ENCODE data around the gene OR52M1. TPM values are rescaled to one million over a fixed set of nuclear protein-coding genes. Genes with fewer than 3 reads are reported as not detected.

OR52M1 gene
- total and polyA plus RNA-seq, 11 donors, result not detected

DNA sequence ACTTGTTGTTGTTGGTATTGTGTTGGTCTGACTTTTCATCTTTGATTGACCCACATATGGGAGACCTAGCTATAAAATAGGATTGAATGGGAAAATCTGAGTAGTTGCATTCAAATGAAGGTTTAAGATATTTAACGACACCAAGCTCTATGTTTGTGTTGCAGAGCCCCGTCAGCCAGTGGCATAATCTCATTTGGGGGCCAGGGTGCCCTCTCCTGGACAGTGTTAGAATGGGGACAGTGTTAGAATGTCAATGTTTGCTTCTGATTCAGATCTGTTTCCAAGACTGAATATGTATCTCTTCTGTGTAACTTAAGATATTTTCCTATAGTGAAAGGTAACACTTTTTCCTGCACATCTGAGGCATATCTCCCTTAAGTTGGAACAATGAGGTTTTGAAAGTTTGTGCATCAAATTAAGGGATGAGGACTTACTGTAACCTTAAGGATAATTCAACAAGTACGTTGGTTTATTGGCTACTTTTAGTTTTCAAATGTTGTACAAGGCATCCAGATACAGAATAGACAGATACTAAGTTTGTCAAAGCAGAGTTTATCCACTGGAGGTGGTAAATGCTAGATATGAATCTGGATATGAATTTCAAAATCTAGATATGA lies 5.3 kb upstream of the OR52M1 start:
- WGBS, 4 donors, result 21 to 28% (median 24%) methylated on average over 3 of the region's 3 CpGs
- Histone ChIP-seq H3K27ac (no peak overlapping the region), H3K4me1 (no peaks in the 10 kb centered on the region), H3K36me3 (no peaks in the 10 kb centered on the region), H3K9me3 (no peaks in the 10 kb centered on the region), H3K4me3 (no peak overlapping the region), H3K27me3 (peaks cover 0 to 8% (median 0%) of the 10 kb centered on the region in 9 donors)
- TF ChIP-seq, protein P1, sequence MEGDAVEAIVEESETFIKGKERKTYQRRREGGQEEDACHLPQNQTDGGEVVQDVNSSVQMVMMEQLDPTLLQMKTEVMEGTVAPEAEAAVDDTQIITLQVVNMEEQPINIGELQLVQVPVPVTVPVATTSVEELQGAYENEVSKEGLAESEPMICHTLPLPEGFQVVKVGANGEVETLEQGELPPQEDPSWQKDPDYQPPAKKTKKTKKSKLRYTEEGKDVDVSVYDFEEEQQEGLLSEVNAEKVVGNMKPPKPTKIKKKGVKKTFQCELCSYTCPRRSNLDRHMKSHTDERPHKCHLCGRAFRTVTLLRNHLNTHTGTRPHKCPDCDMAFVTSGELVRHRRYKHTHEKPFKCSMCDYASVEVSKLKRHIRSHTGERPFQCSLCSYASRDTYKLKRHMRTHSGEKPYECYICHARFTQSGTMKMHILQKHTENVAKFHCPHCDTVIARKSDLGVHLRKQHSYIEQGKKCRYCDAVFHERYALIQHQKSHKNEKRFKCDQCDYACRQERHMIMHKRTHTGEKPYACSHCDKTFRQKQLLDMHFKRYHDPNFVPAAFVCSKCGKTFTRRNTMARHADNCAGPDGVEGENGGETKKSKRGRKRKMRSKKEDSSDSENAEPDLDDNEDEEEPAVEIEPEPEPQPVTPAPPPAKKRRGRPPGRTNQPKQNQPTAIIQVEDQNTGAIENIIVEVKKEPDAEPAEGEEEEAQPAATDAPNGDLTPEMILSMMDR (IDR thresholded peaks at IDR 0.05), result peak; percentile 49 to 80 (median 67)
- no peak for TF ChIP-seq POLR2A (IDR thresholded peaks at IDR 0.05)
- intact Hi-C loops (cut with DNase I), result loop anchor here (1.0 to 5.0 kb wide), 6 partner anchors 46 to 357 kb away; no protein-coding TSS in a partner anchor
- ATAC-seq, result peak; percentile 47 to 81 (median 74)
- DNase-seq, result peak in 3 of 5 donors; percentile 22 to 64 (median 22)

DNA sequence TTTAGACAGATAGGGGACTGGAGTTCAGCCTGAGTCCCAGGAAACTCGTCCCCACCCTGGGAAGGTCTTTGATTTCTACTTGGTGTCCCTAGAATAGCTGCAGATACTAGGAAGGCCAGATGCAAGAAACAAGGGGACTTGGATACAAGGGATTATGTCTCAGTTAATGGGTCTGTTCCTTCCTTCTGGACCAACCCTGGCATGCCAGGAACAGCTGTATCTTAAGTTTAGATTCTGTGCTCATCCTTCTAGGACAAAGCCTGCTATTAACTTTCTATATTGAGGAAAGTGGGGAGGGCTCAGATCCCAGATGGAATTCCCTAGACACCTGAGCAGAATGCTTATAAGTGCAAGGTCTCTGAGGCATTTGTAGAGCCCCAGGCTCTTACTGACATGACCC lies 3.9 kb upstream of the OR52M1 start:
- H3K27ac ChIP-seq, result no peak overlapping the region
- TF ChIP-seq, protein P1 (IDR thresholded peaks at IDR 0.05), result no peak
- no peak for TF ChIP-seq POLR2A (IDR thresholded peaks at IDR 0.05)
- intact Hi-C loops (cut with DNase I), result loop anchor here in 2 of 10 donors (2.0 to 5.0 kb wide), 2 partner anchors 354 to 358 kb away; no protein-coding TSS in a partner anchor
- ATAC-seq, result no peak
- H3K27me3 ChIP-seq, result peaks cover 0 to 8% (median 0%) of the 10 kb centered on the region in 9 donors
- H3K36me3 ChIP-seq, result no peaks in the 10 kb centered on the region
- H3K4me3 ChIP-seq, result no peak overlapping the region
- H3K9me3 ChIP-seq, result no peaks in the 10 kb centered on the region
- WGBS, 4 donors, result 0 to 44% (median 21%) methylated on average over 1 of the region's 1 CpG
- no peaks in the 10 kb centered on the region for H3K4me1 ChIP-seq
- no peak for DNase-seq

DNA sequence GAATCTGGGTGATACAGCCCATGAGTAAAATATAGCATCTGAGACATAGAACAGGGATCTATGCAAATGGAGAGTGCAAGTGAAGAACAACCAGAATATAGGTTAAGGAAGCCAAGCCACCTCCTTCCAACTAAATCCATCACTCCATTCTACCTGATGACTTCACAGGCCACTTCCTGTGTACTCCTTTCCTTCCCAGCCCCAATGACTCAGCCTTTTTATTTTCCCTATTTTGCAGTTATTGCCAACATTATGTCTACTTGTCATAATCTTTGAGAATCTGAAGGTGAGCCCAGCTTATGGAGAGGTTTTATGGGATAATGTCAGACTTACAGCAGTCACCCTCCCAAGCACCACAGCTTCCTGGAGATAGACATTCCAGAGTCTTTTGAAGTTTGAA lies 1.4 kb upstream of the OR52M1 start:
- Histone ChIP-seq H3K4me1 (no peaks in the 10 kb centered on the region), H3K36me3 (no peaks in the 10 kb centered on the region), H3K27me3 (peaks cover 0 to 8% (median 0%) of the 10 kb centered on the region in 9 donors), H3K9me3 (no peaks in the 10 kb centered on the region), H3K4me3 (no peak overlapping the region), H3K27ac (no peak overlapping the region)
- ATAC-seq (no peak), DNase-seq (no peak)
- intact Hi-C loops (cut with DNase I), result loop anchor here in 1 of 10 donors (5.0 kb wide), 1 partner anchor 356 kb away; no protein-coding TSS in a partner anchor
- TF ChIP-seq, protein P1 (IDR thresholded peaks at IDR 0.05), result no peak
- no peak for TF ChIP-seq POLR2A (IDR thresholded peaks at IDR 0.05)

DNA sequence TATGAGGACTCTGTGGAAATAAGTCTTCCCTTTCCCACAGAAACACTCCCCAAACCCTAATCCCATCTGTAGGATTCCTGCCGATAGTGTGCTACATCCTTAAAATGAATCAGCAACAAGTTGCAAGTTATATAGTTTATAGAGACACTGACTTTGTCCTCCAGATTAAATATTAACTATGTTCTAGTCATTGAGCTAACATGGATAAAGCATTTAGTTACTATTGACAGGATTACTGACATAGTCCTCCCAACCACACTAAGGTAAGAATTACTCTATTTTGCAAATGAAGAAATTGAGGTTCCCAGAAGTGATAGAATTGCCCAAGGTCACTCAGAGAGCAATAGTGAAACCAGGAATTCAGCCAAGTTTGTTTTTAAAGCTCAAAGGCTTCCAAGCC lies 1.9 kb downstream of the OR52M1 start:
- Histone ChIP-seq H3K27me3 (peaks cover 0 to 2% (median 0%) of the 10 kb centered on the region in 9 donors), H3K4me1 (no peaks in the 10 kb centered on the region), H3K27ac (no peak overlapping the region), H3K4me3 (no peak overlapping the region), H3K9me3 (peaks cover 0 to 15% (median 2%) of the 10 kb centered on the region in 12 donors), H3K36me3 (no peaks in the 10 kb centered on the region)
- TF ChIP-seq, protein P1 (IDR thresholded peaks at IDR 0.05), result no peak
- TF ChIP-seq POLR2A (IDR thresholded peaks at IDR 0.05), result no peak
- no peak for DNase-seq
- 68 to 86% (median 75%) methylated on average over 1 of the region's 1 CpG for WGBS, 4 donors
- ATAC-seq, result no peak
- intact Hi-C loops (cut with DNase I), result no loop called here
